Erythroblast (primary cell): ENCODE data around the gene GAD1.

Source experiments
- GATA1 ChIP-seq: IDR thresholded peaks from 2 replicates; pipeline ENCODE4 v1.6.1; 2011; ENCODE audit warnings: low read depth, mild to moderate bottlenecking, control low read depth, low read length, moderate library complexity
- POLR2A ChIP-seq: IDR thresholded peaks from 2 replicates; pipeline ENCODE4 v1.6.1; 2011; ENCODE audit warnings: mild to moderate bottlenecking, low read length

GRCh38 chr2:170779304-170779703, 37.4 kb upstream of the GAD1 start:
- TF ChIP-seq POLR2A (no peak), GATA1 (no peak)
